ENCODE data around the gene KRTAP10-3. TPM values are rescaled to one million over a fixed set of nuclear protein-coding genes. Genes with fewer than 3 reads are reported as not detected.

Gene KRTAP10-3
- polyA plus RNA-seq, 1 of the 3 experiments (the other 2 are of a cell fraction) = not detected

DNA sequence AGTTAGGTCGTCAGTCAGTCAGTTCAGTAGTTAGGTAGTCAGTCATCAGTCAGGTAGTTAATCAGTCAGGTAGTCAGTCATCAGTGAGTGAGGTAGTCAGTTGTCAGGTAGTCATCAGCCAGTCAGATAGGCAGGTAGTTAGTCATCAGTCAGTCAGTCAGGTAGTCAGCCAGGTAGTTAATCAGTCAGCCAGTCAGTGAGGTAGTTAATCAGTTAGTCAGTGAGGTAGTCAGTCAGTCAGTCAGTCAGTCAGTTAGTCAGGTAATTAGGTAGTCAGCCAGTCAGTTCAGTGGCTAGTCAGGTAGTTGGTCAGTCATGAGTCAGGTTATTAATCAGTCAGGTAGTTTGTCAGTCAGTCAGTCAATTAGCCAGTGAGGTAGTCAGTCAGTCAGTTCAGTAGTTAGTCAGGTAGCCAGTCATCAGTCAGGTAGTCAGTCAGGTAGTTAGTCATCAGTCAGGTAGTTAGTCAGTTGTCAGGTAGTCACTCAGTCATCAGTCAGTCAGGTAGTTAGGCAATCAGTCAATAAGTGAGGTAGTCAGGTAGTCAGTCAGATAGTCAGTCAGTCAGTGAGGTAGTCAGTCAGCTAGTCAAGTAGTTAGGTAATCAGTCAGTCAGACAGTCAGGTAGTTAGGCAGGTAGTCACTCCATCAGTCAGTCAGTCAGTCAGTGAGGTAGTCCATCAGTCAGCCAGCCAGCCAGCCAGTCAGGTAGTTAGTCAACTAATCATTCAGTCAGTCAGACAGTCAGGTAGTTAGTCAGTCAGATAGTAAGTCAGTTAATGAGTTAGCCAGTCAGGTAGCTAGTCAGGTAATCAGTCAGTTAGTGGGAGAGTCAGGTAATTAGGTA lies 34.8 kb downstream of the KRTAP10-3 start:
- no peak overlapping the region for H3K9ac ChIP-seq
- no peak overlapping the region for H2AFZ ChIP-seq (ENCODE audit: low read depth)
- no peaks in the 10 kb centered on the region for H4K20me1 ChIP-seq (ENCODE audit: insufficient read depth)
- TF ChIP-seq NFIC (IDR thresholded peaks at IDR 0.05; ENCODE audit: borderline replicate concordance) = no peak
- TF ChIP-seq CHD2 (IDR thresholded peaks at IDR 0.05; ENCODE audit: low read length, partially characterized antibody) = no peak
- TF ChIP-seq GABPA (IDR thresholded peaks at IDR 0.05; ENCODE audit: low read depth) = no peak
- TF ChIP-seq ELF1 (IDR thresholded peaks at IDR 0.05) = no peak
- no peak for TF ChIP-seq EP300 (IDR thresholded peaks at IDR 0.05; ENCODE audit: borderline replicate concordance in 1 of 2, low read depth in 1 of 2, low read length in 1 of 2)
- TF ChIP-seq POLR2AphosphoS5 (IDR thresholded peaks at IDR 0.05; ENCODE audit: low read depth, low read length) = no peak
- TF ChIP-seq RFX5 (IDR thresholded peaks at IDR 0.05; ENCODE audit: low read length) = no peak
- TF ChIP-seq RXRA (IDR thresholded peaks at IDR 0.05; ENCODE audit: borderline replicate concordance, low read depth) = no peak
- TF ChIP-seq, protein P1, sequence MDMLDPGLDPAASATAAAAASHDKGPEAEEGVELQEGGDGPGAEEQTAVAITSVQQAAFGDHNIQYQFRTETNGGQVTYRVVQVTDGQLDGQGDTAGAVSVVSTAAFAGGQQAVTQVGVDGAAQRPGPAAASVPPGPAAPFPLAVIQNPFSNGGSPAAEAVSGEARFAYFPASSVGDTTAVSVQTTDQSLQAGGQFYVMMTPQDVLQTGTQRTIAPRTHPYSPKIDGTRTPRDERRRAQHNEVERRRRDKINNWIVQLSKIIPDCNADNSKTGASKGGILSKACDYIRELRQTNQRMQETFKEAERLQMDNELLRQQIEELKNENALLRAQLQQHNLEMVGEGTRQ (IDR thresholded peaks at IDR 0.05; ENCODE audit: borderline replicate concordance, low read depth, low read length) = no peak
- TF ChIP-seq YY1 (IDR thresholded peaks at IDR 0.05; ENCODE audit: low read depth) = no peak
- TF ChIP-seq RCOR1 (IDR thresholded peaks at IDR 0.05; ENCODE audit: low read length) = no peak
- TF ChIP-seq, protein P2, sequence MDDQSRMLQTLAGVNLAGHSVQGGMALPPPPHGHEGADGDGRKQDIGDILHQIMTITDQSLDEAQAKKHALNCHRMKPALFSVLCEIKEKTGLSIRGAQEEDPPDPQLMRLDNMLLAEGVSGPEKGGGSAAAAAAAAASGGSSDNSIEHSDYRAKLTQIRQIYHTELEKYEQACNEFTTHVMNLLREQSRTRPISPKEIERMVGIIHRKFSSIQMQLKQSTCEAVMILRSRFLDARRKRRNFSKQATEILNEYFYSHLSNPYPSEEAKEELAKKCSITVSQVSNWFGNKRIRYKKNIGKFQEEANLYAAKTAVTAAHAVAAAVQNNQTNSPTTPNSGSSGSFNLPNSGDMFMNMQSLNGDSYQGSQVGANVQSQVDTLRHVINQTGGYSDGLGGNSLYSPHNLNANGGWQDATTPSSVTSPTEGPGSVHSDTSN (IDR thresholded peaks at IDR 0.05) = no peak
- no peak for TF ChIP-seq TAF1 (IDR thresholded peaks at IDR 0.05; ENCODE audit: borderline replicate concordance, low read depth, low read length)
- TF ChIP-seq, protein P3, sequence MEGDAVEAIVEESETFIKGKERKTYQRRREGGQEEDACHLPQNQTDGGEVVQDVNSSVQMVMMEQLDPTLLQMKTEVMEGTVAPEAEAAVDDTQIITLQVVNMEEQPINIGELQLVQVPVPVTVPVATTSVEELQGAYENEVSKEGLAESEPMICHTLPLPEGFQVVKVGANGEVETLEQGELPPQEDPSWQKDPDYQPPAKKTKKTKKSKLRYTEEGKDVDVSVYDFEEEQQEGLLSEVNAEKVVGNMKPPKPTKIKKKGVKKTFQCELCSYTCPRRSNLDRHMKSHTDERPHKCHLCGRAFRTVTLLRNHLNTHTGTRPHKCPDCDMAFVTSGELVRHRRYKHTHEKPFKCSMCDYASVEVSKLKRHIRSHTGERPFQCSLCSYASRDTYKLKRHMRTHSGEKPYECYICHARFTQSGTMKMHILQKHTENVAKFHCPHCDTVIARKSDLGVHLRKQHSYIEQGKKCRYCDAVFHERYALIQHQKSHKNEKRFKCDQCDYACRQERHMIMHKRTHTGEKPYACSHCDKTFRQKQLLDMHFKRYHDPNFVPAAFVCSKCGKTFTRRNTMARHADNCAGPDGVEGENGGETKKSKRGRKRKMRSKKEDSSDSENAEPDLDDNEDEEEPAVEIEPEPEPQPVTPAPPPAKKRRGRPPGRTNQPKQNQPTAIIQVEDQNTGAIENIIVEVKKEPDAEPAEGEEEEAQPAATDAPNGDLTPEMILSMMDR (IDR thresholded peaks at IDR 0.05) = no peak
- TF ChIP-seq, protein P4, sequence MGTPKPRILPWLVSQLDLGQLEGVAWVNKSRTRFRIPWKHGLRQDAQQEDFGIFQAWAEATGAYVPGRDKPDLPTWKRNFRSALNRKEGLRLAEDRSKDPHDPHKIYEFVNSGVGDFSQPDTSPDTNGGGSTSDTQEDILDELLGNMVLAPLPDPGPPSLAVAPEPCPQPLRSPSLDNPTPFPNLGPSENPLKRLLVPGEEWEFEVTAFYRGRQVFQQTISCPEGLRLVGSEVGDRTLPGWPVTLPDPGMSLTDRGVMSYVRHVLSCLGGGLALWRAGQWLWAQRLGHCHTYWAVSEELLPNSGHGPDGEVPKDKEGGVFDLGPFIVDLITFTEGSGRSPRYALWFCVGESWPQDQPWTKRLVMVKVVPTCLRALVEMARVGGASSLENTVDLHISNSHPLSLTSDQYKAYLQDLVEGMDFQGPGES (IDR thresholded peaks at IDR 0.05; ENCODE audit: low read depth, low read length) = no peak
- no peak for TF ChIP-seq FOSL2 (IDR thresholded peaks at IDR 0.05; ENCODE audit: borderline replicate concordance, low read depth)
- no peak for TF ChIP-seq TEAD4 (IDR thresholded peaks at IDR 0.05; ENCODE audit: borderline replicate concordance, insufficient read depth)
- TF ChIP-seq, protein P5, sequence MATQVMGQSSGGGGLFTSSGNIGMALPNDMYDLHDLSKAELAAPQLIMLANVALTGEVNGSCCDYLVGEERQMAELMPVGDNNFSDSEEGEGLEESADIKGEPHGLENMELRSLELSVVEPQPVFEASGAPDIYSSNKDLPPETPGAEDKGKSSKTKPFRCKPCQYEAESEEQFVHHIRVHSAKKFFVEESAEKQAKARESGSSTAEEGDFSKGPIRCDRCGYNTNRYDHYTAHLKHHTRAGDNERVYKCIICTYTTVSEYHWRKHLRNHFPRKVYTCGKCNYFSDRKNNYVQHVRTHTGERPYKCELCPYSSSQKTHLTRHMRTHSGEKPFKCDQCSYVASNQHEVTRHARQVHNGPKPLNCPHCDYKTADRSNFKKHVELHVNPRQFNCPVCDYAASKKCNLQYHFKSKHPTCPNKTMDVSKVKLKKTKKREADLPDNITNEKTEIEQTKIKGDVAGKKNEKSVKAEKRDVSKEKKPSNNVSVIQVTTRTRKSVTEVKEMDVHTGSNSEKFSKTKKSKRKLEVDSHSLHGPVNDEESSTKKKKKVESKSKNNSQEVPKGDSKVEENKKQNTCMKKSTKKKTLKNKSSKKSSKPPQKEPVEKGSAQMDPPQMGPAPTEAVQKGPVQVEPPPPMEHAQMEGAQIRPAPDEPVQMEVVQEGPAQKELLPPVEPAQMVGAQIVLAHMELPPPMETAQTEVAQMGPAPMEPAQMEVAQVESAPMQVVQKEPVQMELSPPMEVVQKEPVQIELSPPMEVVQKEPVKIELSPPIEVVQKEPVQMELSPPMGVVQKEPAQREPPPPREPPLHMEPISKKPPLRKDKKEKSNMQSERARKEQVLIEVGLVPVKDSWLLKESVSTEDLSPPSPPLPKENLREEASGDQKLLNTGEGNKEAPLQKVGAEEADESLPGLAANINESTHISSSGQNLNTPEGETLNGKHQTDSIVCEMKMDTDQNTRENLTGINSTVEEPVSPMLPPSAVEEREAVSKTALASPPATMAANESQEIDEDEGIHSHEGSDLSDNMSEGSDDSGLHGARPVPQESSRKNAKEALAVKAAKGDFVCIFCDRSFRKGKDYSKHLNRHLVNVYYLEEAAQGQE (IDR thresholded peaks at IDR 0.05; ENCODE audit: low read depth, low read length) = no peak
- TF ChIP-seq, protein P6, sequence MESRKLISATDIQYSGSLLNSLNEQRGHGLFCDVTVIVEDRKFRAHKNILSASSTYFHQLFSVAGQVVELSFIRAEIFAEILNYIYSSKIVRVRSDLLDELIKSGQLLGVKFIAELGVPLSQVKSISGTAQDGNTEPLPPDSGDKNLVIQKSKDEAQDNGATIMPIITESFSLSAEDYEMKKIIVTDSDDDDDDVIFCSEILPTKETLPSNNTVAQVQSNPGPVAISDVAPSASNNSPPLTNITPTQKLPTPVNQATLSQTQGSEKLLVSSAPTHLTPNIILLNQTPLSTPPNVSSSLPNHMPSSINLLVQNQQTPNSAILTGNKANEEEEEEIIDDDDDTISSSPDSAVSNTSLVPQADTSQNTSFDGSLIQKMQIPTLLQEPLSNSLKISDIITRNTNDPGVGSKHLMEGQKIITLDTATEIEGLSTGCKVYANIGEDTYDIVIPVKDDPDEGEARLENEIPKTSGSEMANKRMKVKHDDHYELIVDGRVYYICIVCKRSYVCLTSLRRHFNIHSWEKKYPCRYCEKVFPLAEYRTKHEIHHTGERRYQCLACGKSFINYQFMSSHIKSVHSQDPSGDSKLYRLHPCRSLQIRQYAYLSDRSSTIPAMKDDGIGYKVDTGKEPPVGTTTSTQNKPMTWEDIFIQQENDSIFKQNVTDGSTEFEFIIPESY (IDR thresholded peaks at IDR 0.05; ENCODE audit: borderline replicate concordance, low read depth) = no peak
- H3K36me3 ChIP-seq (replicated peaks in 1 of 2; ENCODE audit: control insufficient read depth in 1 of 2, insufficient read depth in 2 of 2, low read length in 1 of 2) = no peaks in the 10 kb centered on the region
- no peak for DNase-seq
- no peaks in the 10 kb centered on the region for H3F3A ChIP-seq (replicated peaks; ENCODE audit: insufficient read depth)
- no peak overlapping the region for H3K27ac ChIP-seq (ENCODE audit: low read depth in 2 of 2, low read length in 1 of 2)
- 0% methylated on average over 1 of the region's 1 CpG for WGBS (ENCODE audit: low lambda C conversion rate)
- H3K4me2 ChIP-seq = no peak overlapping the region
- H3K4me3 ChIP-seq (ENCODE audit: low read depth in 2 of 2, low read length in 1 of 2) = no peak overlapping the region
- ChIA-PET CTCF (no interaction called here), POLR2A (no interaction called here)
- H3K79me2 ChIP-seq (ENCODE audit: insufficient read depth) = peaks cover 1% of the 10 kb centered on the region; the same call in 1 of the 2 replicates
- H3K9me2 ChIP-seq = no peaks in the 10 kb centered on the region
- H3K27me3 ChIP-seq (ENCODE audit: insufficient read depth) = no peaks in the 10 kb centered on the region
- peaks cover 0 to under 1% of the 10 kb centered on the region in 2 experiments; a peak in 1 of 4 replicates for H3K4me1 ChIP-seq (ENCODE audit: control insufficient read depth in 1 of 2, insufficient read depth in 2 of 2, low read depth in 1 of 2, low read length in 1 of 2)
- no peaks in the 10 kb centered on the region for H3K9me3 ChIP-seq

All from SK-N-SH (cell line).